Subcutaneous adipose tissue (tissue), 4 donors: ENCODE results near the gene LMX1B. TPM values are rescaled to one million over a fixed set of nuclear protein-coding genes. Genes with fewer than 3 reads are reported as not detected.

Source experiments
- total RNA-seq, 4 donors: library from RNA; depleted of rRNA; stranded (reverse); fragments of >200 nt; gene quantifications; one replicate each; pipeline ENCODE4 v1.1.0, GENCODE V29; 2016
- TF ChIP-seq, protein P1 (sequence below): fragments of 450-650 bp; IDR thresholded peaks from one replicate; pipeline ENCODE4 v1.5.1; 2016; ENCODE audit warnings: low read depth, mild to moderate bottlenecking, control low read depth, antibody characterized with exemption, moderate library complexity

The LMX1B gene
- total RNA-seq, 4 donors from 2014 or later, result 0.38 to 1.1 (median 0.51) TPM; not detected in 1

DNA sequence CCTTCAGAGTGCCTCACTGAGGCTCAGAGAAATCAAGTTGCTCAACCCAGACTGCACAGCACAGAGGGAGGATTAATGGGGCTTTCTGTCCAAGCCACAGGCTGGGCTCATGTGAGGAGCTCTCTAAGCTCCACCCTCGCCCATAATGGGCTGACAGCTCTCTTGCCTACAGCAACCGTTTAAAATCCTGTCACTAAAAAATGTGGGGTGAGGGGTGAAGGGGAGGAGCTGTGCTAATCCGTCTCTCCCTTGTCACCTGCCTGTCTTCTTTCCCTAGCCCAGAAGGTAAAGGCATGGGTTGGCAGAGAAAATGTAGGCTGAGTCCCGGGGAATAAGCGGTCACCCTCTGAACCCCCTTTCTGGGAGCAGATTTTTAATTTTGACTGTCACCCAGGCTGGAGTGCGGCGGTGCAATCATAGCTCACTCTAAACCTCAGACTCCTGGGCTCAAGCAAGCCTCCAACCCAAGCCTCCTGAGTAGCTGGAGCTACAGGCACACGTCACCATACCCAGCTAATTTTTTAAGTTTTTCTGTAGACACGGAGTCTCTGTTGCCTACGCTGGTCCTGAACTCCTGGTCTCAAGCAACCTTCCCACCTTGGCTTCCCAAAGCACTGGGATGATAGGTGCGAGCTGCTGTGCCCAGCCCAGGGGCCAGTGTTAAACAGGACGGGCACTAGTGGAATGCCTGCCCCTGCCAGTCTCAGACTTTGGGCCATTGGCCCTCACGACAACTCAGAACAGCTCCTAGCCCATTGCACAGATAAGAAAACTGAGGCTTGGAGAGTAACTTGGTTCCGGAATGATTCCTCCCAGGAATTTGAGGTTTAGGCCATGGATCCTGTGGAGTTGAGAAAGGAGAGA is 89.5 kb downstream of the LMX1B start:
- TF ChIP-seq, protein P1, sequence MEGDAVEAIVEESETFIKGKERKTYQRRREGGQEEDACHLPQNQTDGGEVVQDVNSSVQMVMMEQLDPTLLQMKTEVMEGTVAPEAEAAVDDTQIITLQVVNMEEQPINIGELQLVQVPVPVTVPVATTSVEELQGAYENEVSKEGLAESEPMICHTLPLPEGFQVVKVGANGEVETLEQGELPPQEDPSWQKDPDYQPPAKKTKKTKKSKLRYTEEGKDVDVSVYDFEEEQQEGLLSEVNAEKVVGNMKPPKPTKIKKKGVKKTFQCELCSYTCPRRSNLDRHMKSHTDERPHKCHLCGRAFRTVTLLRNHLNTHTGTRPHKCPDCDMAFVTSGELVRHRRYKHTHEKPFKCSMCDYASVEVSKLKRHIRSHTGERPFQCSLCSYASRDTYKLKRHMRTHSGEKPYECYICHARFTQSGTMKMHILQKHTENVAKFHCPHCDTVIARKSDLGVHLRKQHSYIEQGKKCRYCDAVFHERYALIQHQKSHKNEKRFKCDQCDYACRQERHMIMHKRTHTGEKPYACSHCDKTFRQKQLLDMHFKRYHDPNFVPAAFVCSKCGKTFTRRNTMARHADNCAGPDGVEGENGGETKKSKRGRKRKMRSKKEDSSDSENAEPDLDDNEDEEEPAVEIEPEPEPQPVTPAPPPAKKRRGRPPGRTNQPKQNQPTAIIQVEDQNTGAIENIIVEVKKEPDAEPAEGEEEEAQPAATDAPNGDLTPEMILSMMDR, result no peak

DNA sequence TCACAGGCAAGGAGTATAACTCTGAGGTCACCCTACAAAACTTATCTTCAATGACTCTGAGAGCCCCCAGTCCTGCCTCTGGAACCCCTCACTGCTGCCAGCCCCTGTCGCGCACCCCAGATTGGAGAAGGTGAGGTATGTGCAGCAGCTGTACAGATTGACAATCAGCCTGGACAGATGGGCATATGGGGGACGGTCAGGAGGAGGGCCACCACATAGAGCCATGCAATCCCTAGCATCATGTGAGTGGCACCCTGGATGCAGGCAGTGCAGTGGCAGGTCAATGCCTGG is 90.1 kb downstream of the LMX1B start:
- TF ChIP-seq, protein P1, result no peak

- TF ChIP-seq, protein P1, result no peak
These were observed 90.6 kb downstream of the LMX1B start for GRCh38 chr9:126704157-126704891.

- TF ChIP-seq, protein P1, result no peak
These were observed 91.4 kb downstream of the LMX1B start for GRCh38 chr9:126704892-126705766.

DNA sequence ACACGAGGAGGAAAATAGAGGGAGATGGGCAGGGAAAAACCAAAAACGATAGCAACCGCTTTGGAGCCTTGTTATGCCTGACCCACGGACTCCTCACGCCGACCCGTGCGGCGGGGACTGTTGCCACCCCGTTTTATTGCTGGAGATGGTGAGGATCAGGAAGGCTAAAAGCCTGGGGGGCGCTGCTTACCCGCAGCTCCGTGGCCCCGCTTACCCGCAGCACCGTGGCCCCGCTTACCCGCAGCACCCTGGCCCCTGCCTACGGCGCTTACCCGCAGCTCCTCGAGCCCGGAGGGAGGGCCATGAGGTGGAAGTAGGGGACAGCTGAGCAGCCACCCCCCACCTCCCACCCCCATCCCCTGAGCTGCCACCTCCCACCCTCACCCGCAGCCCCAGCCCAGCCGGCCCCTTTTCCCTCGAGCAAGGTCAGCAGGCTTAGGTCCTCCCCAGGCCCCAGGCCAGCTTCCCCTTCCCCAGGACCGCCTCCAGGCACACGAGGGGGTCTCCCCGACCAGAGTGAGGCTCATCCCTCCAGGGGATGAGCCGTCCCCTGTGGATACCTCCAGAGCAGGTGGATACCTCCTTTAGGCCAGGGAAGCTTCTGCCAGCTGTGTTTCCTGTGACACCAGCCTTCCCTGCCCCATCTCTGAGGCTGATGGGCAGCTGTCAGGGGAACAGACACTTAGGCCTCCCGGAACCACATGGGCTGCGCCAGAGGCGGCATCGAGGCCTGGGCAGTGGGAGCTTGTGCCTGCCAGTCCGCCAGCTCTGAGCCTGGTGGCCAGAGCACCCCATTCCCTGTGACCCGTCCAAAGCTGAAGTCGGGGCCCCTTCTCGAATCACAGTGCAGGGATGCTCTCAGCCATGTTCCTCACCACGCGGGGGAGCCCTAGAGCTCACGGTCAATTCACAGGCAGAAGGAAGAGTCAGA is 92.3 kb downstream of the LMX1B start:
- TF ChIP-seq, protein P1, result no peak

GRCh38 chr9:126706698-126707053 is 92.9 kb downstream of the LMX1B start:
- TF ChIP-seq, protein P1, result no peak
